ENCODE data around the gene CCDC8. TPM values are rescaled to one million over a fixed set of nuclear protein-coding genes. Genes with fewer than 3 reads are reported as not detected.

CCDC8 gene
- total and polyA plus RNA-seq, 9 donors: 63.9 to 95.3 (median 78.9) TPM

GRCh38 chr19:46364359-46364758 is 49.0 kb downstream of the CCDC8 start:
- no peak for DNase-seq
- Histone ChIP-seq H3K27ac (ENCODE audit: low read length) (no peak overlapping the region), H3K9me3 (replicated peaks; ENCODE audit: control insufficient read depth, low read depth, low read length) (no peaks in the 10 kb centered on the region), H3K27me3 (ENCODE audit: control insufficient read depth, insufficient read depth, low read length) (no peaks in the 10 kb centered on the region), H3K36me3 (ENCODE audit: control insufficient read depth, insufficient read depth, low read length) (peaks cover 29% of the 10 kb centered on the region), H3K4me3 (ENCODE audit: low read length) (no peak overlapping the region), H3K4me1 (ENCODE audit: control insufficient read depth, insufficient read depth, low read length) (peaks cover 19% of the 10 kb centered on the region)
- WGBS (ENCODE audit: insufficient coverage): 100% methylated on average over 1 of the region's 2 CpGs

GRCh38 chr19:46361915-46362314 is 51.4 kb downstream of the CCDC8 start:
- no CpG with 5 or more reads among the region's 2 CpGs for WGBS (ENCODE audit: insufficient coverage)
- H3K27ac ChIP-seq (ENCODE audit: low read length): no peak overlapping the region

More at GRCh38 chr19:46361915-46362314, 51.4 kb downstream of the CCDC8 start:
- H3K36me3 ChIP-seq (ENCODE audit: control insufficient read depth, insufficient read depth, low read length): peaks cover 38% of the 10 kb centered on the region
- H3K4me1 ChIP-seq (ENCODE audit: control insufficient read depth, insufficient read depth, low read length): peaks cover 10% of the 10 kb centered on the region
- no peaks in the 10 kb centered on the region for H3K9me3 ChIP-seq (replicated peaks; ENCODE audit: control insufficient read depth, low read depth, low read length)
- DNase-seq: no peak
- no peaks in the 10 kb centered on the region for H3K27me3 ChIP-seq (ENCODE audit: control insufficient read depth, insufficient read depth, low read length)
- no peak overlapping the region for H3K4me3 ChIP-seq (ENCODE audit: low read length)

Other genes starting within 250 kb of the CCDC8 start
- not detected for gene IGFL1, start 183.8 kb downstream of the CCDC8 start, total RNA-seq
- 1 to 10 TPM in 1 of 8 donors, under 1 TPM in 1, not detected in 6; 0.43 to 1.3 TPM for gene IGFL1, start 183.8 kb downstream of the CCDC8 start, polyA plus RNA-seq (ENCODE audit: insufficient read depth in 1 of 8, insufficient read length in 8 of 8, low replicate concordance in 1 of 8)
- gene HIF3A, start 116.5 kb downstream of the CCDC8 start, total RNA-seq: 93.6 TPM
- 100 to 1,000 TPM; 114 to 312 (median 196) TPM for gene HIF3A, start 116.5 kb downstream of the CCDC8 start, polyA plus RNA-seq (ENCODE audit: insufficient read depth in 1 of 8, insufficient read length in 8 of 8, low replicate concordance in 1 of 8)
- gene PPP5C, start 66.5 kb downstream of the CCDC8 start, total RNA-seq: 42.6 TPM
- gene PPP5C, start 66.5 kb downstream of the CCDC8 start, polyA plus RNA-seq (ENCODE audit: insufficient read depth in 1 of 8, insufficient read length in 8 of 8, low replicate concordance in 1 of 8): 10 to 100 TPM; 58.5 to 71.7 (median 61.3) TPM
- 0.44 TPM for gene PNMA8C, start 15.4 kb upstream of the CCDC8 start, total RNA-seq
- under 1 TPM; 0.18 to 0.53 (median 0.33) TPM for gene PNMA8C, start 15.4 kb upstream of the CCDC8 start, polyA plus RNA-seq (ENCODE audit: insufficient read depth in 1 of 8, insufficient read length in 8 of 8, low replicate concordance in 1 of 8)
- gene PNMA8A, start 58.0 kb upstream of the CCDC8 start, total RNA-seq: 47.4 TPM
- 10 to 100 TPM; 34.2 to 63.9 (median 54.5) TPM for gene PNMA8A, start 58.0 kb upstream of the CCDC8 start, polyA plus RNA-seq (ENCODE audit: insufficient read depth in 1 of 8, insufficient read length in 8 of 8, low replicate concordance in 1 of 8)
- 3.5 TPM for gene PNMA8B, start 82.3 kb upstream of the CCDC8 start, total RNA-seq
- gene PNMA8B, start 82.3 kb upstream of the CCDC8 start, polyA plus RNA-seq (ENCODE audit: insufficient read depth in 1 of 8, insufficient read length in 8 of 8, low replicate concordance in 1 of 8): 1 to 10 TPM; 1.8 to 4.3 (median 3.4) TPM
- gene CALM3, start 187.8 kb upstream of the CCDC8 start, total RNA-seq: 70.8 TPM
- gene CALM3, start 187.8 kb upstream of the CCDC8 start, polyA plus RNA-seq (ENCODE audit: insufficient read depth in 1 of 8, insufficient read length in 8 of 8, low replicate concordance in 1 of 8): 100 to 1,000 TPM; 191 to 288 (median 244) TPM
- 2.7 TPM for gene PTGIR, start 211.5 kb upstream of the CCDC8 start, total RNA-seq
- 1 to 10 TPM; 1.9 to 4.3 (median 3.3) TPM for gene PTGIR, start 211.5 kb upstream of the CCDC8 start, polyA plus RNA-seq (ENCODE audit: insufficient read depth in 1 of 8, insufficient read length in 8 of 8, low replicate concordance in 1 of 8)
- not detected for gene GNG8, start 222.6 kb upstream of the CCDC8 start, total RNA-seq
- gene GNG8, start 222.6 kb upstream of the CCDC8 start, polyA plus RNA-seq (ENCODE audit: insufficient read depth in 1 of 8, insufficient read length in 8 of 8, low replicate concordance in 1 of 8): 1 to 10 TPM in 2 of 8 donors, under 1 TPM in 2, not detected in 4; 0.70 to 2.7 (median 0.89) TPM
- gene DACT3, start 247.6 kb upstream of the CCDC8 start, total RNA-seq: 14.6 TPM
- gene DACT3, start 247.6 kb upstream of the CCDC8 start, polyA plus RNA-seq (ENCODE audit: insufficient read depth in 1 of 8, insufficient read length in 8 of 8, low replicate concordance in 1 of 8): 10 to 100 TPM; 11.5 to 28.9 (median 19.8) TPM

All from muscle of leg (tissue), 11 donors.